Smooth muscle cell (in vitro differentiated cells): ENCODE results near the gene ALG2. TPM values are rescaled to one million over a fixed set of nuclear protein-coding genes. Genes with fewer than 3 reads are reported as not detected.

Experiments used
- DNase-seq: peaks from one replicate; lab custom pipeline; 2025; ENCODE audit not compliant: unreplicated experiment; lab: John Stamatoyannopoulos, UW
- H2AFZ ChIP-seq: fragments of 200-600 bp; sonication (generic); 2 replicates; pipeline ENCODE4 v1.6.0; 2016; ENCODE audit warnings: antibody characterized with exemption, low read depth, mild to moderate bottlenecking
- H3F3A ChIP-seq: fragments of 200-600 bp; sonication (generic); 2 replicates; pipeline ENCODE4 v1.6.0; 2017; ENCODE audit warnings: antibody characterized with exemption, low read depth
- H3K27ac ChIP-seq: fragments of 200-600 bp; sonication (generic); 2 replicates; pipeline ENCODE4 v1.5.1; 2016; ENCODE audit warnings: low read depth, mild to moderate bottlenecking
- H3K27me3 ChIP-seq: fragments of 200-600 bp; sonication (generic); 2 replicates; pipeline ENCODE4 v1.6.1; 2016; ENCODE audit warnings: low read depth, mild to moderate bottlenecking
- H3K36me3 ChIP-seq: fragments of 200-600 bp; sonication (generic); 2 replicates; pipeline ENCODE4 v1.5.1; 2016; ENCODE audit warnings: low read depth
- H3K4me1 ChIP-seq: fragments of 200-600 bp; sonication (generic); 2 replicates; pipeline ENCODE4 v1.5.1; 2016; ENCODE audit warnings: low read depth
- H3K4me2 ChIP-seq: fragments of 200-600 bp; sonication (generic); 2 replicates; pipeline ENCODE4 v1.6.0; 2016; ENCODE audit warnings: mild to moderate bottlenecking
- H3K4me3 ChIP-seq: fragments of 200-600 bp; sonication (generic); 2 replicates; pipeline ENCODE4 v1.5.1; 2016; ENCODE audit warnings: mild to moderate bottlenecking
- H3K79me2 ChIP-seq: fragments of 200-600 bp; sonication (generic); 2 replicates; pipeline ENCODE4 v1.6.0; 2016; ENCODE audit warnings: low read depth, mild to moderate bottlenecking
- H3K9ac ChIP-seq: fragments of 200-600 bp; sonication (generic); 2 replicates; pipeline ENCODE4 v1.6.0; 2016; ENCODE audit warnings: low read depth
- H3K9me3 ChIP-seq: fragments of 200-600 bp; sonication (generic); replicated peaks from 2 replicates; pipeline ENCODE4 v1.5.1; 2016; ENCODE audit warnings: low read depth
- H4K20me1 ChIP-seq: fragments of 200-600 bp; sonication (generic); 2 replicates; pipeline ENCODE4 v1.6.0; 2016; ENCODE audit warnings: low read depth
- CTCF ChIP-seq: fragments of 200-600 bp; sonication (generic); IDR thresholded peaks from 2 replicates; pipeline ENCODE4 v1.5.1; 2017; ENCODE audit warnings: borderline replicate concordance, mild to moderate bottlenecking, antibody characterized with exemption; ENCODE audit not compliant: insufficient read depth, poor library complexity, severe bottlenecking
- WGBS: methylation state at CpG from one replicate; pipeline ENCODE4 v1.1.7; 2016; ENCODE audit warnings: low lambda C conversion rate; 5-methylcytosine and 5-hydroxymethylcytosine counted together
- polyA plus RNA-seq: library from polyadenylated mRNA; unstranded; fragments of >200 nt; fragmentation: Nextera tagmentation; extraction: Ambion mirVana; gene quantifications from 2 replicates; pipeline ENCODE4 v1.2.1, GENCODE V29; 2016
- total RNA-seq: library from RNA; depleted of rRNA; stranded (reverse); fragments of >200 nt; gene quantifications from 2 replicates; pipeline ENCODE4 v1.2.3, GENCODE V29; 2014

ALG2 gene
- total and polyA plus RNA-seq, 2 experiments from 2014 or later = 53.9 to 60.4 TPM

DNA sequence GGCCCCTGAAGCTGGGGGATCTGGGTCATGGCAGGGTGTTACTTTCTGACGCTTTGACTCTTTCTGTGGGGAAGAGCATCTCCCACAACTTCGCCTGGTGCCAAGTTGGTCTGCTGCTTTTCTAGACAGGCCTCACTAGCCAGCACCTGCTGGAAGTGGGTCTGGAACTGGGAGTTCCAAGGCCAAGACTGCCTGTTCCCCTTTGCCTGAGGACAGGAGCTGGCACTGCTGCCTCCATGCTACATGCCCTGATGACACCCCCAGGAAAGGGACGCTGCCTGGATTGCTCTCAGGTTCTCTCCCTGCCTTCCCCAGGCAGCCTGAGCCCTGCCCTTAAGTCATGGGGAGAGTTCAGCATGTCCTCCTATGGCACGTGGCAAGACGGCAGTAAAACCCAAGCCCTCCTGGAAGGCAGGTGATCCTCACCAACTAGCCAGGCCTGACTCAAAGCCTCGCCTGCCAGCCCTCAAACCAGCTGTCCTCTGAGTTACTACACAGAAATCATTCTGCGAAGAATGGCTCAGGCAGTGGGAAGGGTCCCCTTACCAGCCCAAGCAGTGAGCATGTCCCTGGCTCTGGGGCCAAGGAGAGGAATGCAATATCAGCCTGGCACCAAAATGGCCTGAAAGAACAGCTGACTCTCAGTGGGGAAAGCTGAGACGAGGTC is 36.1 kb upstream of the ALG2 start:
- H3F3A ChIP-seq = no peaks in the 10 kb centered on the region
- no peaks in the 10 kb centered on the region for H3K79me2 ChIP-seq
- peaks cover 4% of the 10 kb centered on the region for H3K4me1 ChIP-seq
- H3K9ac ChIP-seq = no peak overlapping the region
- no peak overlapping the region for H3K4me3 ChIP-seq
- WGBS = 95% methylated on average over 8 of the region's 8 CpGs
- no peaks in the 10 kb centered on the region for H3K9me3 ChIP-seq
- H4K20me1 ChIP-seq = no peaks in the 10 kb centered on the region
- no peaks in the 10 kb centered on the region for H3K36me3 ChIP-seq
- no peak overlapping the region for H3K27ac ChIP-seq
- H3K4me2 ChIP-seq = no peak overlapping the region
- DNase-seq = no peak
- H3K27me3 ChIP-seq = no peaks in the 10 kb centered on the region
- H2AFZ ChIP-seq = no peak overlapping the region
- no peak for TF ChIP-seq CTCF

DNA sequence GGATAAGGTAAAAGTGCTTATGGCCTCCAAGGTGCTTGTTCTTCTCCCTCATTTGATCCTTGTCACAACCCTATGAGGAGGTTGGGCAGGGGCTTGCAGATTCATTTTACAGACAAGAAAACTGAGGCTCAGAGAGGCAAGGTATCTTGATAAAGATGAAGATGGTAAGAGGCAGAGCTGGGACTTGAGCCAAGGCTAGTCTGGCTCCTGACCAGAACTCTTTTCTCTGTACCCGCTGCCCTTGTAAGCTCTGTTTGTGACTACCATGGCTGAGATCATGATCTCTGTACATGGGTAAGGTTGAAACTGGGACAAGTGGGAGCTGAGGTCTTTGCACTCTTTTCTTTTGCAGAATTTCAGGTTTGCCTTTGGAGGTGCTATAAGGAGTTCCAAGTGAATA is 33.9 kb upstream of the ALG2 start:
- H3K9me3 ChIP-seq = no peaks in the 10 kb centered on the region
- no peaks in the 10 kb centered on the region for H3K27me3 ChIP-seq
- no peak overlapping the region for H3K4me3 ChIP-seq
- no peaks in the 10 kb centered on the region for H3K79me2 ChIP-seq
- H3K36me3 ChIP-seq = no peaks in the 10 kb centered on the region
- no peaks in the 10 kb centered on the region for H3F3A ChIP-seq
- no peak for DNase-seq
- WGBS = 94% methylated on average over 1 of the region's 1 CpG
- TF ChIP-seq CTCF = no peak
- no peak overlapping the region for H3K27ac ChIP-seq
- no peak overlapping the region for H2AFZ ChIP-seq
- H3K9ac ChIP-seq = no peak overlapping the region
- H4K20me1 ChIP-seq = no peaks in the 10 kb centered on the region
- H3K4me2 ChIP-seq = no peak overlapping the region
- peaks cover 4% of the 10 kb centered on the region for H3K4me1 ChIP-seq

- H3K79me2 ChIP-seq = no peaks in the 10 kb centered on the region
- no peaks in the 10 kb centered on the region for H3K27me3 ChIP-seq
- TF ChIP-seq CTCF = no peak
- no peak overlapping the region for H2AFZ ChIP-seq
- no peaks in the 10 kb centered on the region for H3K9me3 ChIP-seq
- H3K4me3 ChIP-seq = no peak overlapping the region
- H3K4me1 ChIP-seq = no peaks in the 10 kb centered on the region
- WGBS = 84% methylated on average over 15 of the region's 15 CpGs
- H3K9ac ChIP-seq = no peak overlapping the region
- no peak overlapping the region for H3K27ac ChIP-seq
- H3F3A ChIP-seq = no peaks in the 10 kb centered on the region
- H4K20me1 ChIP-seq = no peaks in the 10 kb centered on the region
- H3K4me2 ChIP-seq = no peak overlapping the region
- H3K36me3 ChIP-seq = no peaks in the 10 kb centered on the region
- no peak for DNase-seq
These were observed 32.2 kb upstream of the ALG2 start for GRCh38 chr9:99253772-99254431.

GRCh38 chr9:99253134-99253533 is 31.4 kb upstream of the ALG2 start:
- DNase-seq = no peak
- Histone ChIP-seq H3K4me2 (no peak overlapping the region), H3K79me2 (no peaks in the 10 kb centered on the region), H2AFZ (no peak overlapping the region), H3F3A (no peaks in the 10 kb centered on the region), H3K36me3 (no peaks in the 10 kb centered on the region), H3K4me3 (no peak overlapping the region), H3K9me3 (no peaks in the 10 kb centered on the region), H3K27me3 (no peaks in the 10 kb centered on the region), H3K4me1 (no peaks in the 10 kb centered on the region), H4K20me1 (no peaks in the 10 kb centered on the region), H3K9ac (no peak overlapping the region), H3K27ac (no peak overlapping the region)
- no peak for TF ChIP-seq CTCF
- 92% methylated on average over 2 of the region's 2 CpGs for WGBS
